ENCODE results near the gene IGFBP7.

IGFBP7 gene

GRCh38 chr4:57098415-57098814, 11.8 kb downstream of the IGFBP7 start:
- no peak for DNase-seq (ENCODE audit: low read depth, low spot score)

- DNase-seq (ENCODE audit: low read depth, low spot score) = no peak
These were observed 12.5 kb downstream of the IGFBP7 start for GRCh38 chr4:57097711-57098110.

GRCh38 chr4:57095956-57096355, 14.2 kb downstream of the IGFBP7 start:
- no peak for DNase-seq (ENCODE audit: low read depth, low spot score)

- DNase-seq (ENCODE audit: low read depth, low spot score) = no peak
These were observed 14.9 kb downstream of the IGFBP7 start for GRCh38 chr4:57095245-57095644.

DNA sequence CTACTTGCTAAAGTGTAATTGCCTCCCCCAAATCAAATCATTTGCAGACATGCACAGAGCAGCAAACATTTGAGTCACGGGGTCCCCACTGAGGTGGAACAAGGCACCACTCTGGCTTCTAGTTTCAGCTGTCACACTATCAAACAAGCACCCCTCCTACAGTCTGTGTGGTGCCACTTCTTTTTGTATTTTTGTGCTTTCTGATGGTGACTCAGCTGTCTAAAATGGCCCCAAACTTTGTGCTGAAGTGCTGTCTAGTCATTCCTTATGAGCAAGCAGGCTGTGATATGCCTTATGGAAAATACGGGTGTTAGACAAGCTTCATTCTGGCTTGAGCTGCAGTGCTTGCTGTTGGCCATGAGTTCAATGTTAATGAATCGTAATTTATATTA, 15.4 kb downstream of the IGFBP7 start:
- no peak for DNase-seq (ENCODE audit: low read depth, low spot score)

GRCh38 chr4:57093845-57094831, 16.0 kb downstream of the IGFBP7 start:
- DNase-seq (ENCODE audit: low read depth, low spot score) = no peak

DNA sequence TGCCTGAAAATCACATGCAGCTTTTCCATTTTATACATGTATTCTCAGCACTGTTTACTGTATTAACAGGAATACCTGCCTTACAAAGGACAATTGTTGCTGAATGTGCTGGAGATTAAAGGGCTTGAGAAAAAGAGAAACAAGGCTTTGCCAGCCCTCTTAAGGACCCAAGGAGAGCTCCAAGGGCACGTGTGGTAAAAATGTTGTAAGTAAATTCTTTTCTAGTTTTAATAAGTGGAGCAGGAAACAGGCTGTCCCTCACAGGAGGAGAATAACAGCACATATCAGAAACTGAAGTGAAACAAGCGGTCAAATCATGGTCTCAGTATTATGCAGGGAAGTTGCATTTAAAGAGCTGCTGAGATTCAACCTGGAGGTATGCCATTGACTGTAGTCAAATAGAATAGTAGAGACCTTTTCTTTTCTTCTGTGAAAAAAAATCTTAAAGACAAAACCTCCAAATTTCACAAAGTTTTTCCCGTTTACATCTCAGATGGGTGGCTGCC, 18.5 kb downstream of the IGFBP7 start:
- DNase-seq (ENCODE audit: low read depth, low spot score) = no peak

DNA sequence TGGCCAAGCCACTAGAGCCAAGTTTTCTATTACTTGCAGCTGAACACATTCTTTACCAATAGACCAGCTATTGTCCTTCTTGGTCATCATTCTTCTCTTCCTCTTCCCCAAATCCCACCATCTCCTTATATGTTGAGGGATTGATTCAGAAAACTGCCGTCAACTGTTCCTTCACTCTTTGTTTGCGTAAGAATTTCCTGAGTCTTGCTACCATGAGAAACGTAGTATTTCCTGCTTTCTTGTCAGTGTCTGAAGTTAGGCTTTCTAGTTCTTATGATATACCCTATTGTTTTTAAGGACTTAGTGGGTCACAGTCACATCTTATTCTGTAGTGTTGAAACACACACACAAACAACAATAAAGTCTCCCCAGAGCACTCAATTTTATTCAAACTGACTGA, 20.1 kb downstream of the IGFBP7 start:
- DNase-seq (ENCODE audit: low read depth, low spot score) = no peak

DNA sequence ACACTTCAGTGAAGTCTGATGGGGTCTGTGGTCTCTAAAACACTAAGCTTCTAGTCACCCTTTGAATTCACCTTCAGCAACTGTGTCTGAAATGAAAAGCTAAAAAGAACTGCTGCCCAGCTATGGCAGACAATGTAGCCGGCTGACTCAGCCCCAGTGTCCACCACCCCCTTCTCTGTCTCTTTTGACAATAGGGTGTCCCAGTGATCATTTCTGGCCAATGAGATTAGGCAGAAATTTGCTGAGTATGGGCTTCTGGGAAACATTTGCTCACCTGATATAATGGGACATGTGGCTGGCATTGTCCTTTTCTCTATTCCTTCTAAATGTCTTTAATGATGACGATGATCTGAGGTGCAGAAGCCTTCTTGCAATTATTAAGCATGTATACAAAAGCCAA, 20.6 kb downstream of the IGFBP7 start:
- DNase-seq (ENCODE audit: low read depth, low spot score) = no peak

- DNase-seq (ENCODE audit: low read depth, low spot score) = no peak
These were observed 24.0 kb downstream of the IGFBP7 start for GRCh38 chr4:57086031-57086723.

DNA sequence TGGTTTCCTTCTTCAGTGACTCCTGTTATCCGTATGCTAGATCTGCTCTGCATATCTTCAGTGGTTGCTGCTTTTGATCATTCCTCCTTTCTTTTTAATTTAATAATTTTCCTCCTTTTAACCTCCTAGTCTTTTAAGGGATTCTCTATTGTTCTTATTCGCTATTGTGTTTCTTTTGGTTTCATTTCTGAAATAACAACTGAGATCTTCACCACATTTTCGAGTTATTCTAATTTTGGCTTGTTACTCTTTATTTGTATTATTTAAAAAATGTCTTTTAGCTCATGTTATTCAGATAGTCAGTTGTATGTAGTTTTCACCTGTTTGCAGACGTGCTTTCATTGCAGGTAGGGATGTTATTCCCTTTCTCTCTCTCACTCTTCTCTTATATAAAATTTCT, 24.9 kb downstream of the IGFBP7 start:
- no peak for DNase-seq (ENCODE audit: low read depth, low spot score)

DNA sequence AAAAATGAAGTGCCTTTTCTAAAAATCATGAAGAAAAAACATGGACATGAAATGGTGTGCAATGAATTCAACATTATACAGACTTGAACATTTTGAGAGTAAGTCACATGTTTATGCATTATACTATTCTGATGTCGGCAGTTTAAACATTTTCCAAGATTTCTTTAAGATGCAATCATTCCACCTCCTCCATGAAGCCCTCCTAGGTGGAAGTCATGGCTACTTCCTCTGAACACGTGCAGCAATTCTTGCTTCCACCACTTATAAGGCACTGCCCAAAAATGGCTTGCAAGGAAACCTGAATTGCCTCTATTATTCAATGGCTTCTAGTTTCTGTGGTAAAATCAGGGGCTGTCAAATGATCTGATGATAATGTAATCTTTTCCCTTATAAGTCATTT, 25.8 kb downstream of the IGFBP7 start:
- DNase-seq (ENCODE audit: low read depth, low spot score) = no peak

- no peak for DNase-seq (ENCODE audit: low read depth, low spot score)
These were observed 27.1 kb downstream of the IGFBP7 start for GRCh38 chr4:57083090-57083489.

DNA sequence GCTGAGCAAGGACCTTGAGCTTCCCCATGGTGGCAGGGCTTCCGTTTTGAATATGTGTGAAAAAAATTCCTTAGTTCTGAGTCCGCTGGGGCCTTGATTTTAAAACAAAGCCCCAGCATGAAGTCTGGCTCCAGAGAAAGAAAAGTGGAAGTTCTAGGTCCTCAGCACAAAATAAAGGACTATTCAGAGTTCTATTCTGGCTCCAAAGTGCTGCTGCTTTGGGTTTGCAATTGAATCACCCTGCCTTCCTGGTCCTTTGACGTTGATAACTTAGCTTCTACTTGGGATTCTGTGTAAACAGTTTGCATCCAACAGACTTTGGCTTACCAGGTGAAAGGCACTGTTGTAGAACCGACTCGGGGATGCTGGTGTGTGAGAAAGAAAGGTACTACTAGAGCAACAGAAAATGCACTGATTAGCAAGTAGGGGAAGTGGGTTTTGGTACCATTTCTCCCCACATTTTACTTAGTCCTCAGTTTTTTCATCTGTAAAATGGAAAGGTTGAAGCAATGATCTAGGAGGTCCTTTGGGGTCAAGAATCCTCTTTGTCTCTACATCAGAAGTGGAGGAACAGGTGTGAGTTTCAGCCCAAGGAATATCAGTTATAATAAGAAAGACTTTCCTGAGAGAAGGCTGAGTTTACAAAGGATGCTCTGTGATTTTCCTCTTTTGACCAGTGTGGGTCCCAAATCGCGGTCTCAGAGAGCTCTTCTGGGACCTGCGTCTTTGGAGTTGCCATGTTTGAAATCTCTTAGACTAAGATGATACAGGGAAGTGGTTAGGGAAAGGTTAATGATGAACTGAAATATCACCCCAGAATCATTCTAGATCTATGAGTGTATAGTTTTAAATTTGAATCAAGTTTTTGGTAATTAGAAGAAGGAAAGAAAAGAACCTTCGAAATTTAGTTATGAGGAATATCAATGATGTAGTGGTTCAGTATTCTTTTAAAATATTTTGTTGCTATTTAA, 28.2 kb downstream of the IGFBP7 start:
- no peak for DNase-seq (ENCODE audit: low read depth, low spot score)

GRCh38 chr4:57080781-57081650, 29.2 kb downstream of the IGFBP7 start:
- DNase-seq (ENCODE audit: low read depth, low spot score) = peak; percentile 73

- no peak for DNase-seq (ENCODE audit: low read depth, low spot score)
These were observed 31.3 kb downstream of the IGFBP7 start for GRCh38 chr4:57078685-57079521.

- DNase-seq (ENCODE audit: low read depth, low spot score) = no peak
These were observed 32.4 kb downstream of the IGFBP7 start for GRCh38 chr4:57077550-57078343.

DNA sequence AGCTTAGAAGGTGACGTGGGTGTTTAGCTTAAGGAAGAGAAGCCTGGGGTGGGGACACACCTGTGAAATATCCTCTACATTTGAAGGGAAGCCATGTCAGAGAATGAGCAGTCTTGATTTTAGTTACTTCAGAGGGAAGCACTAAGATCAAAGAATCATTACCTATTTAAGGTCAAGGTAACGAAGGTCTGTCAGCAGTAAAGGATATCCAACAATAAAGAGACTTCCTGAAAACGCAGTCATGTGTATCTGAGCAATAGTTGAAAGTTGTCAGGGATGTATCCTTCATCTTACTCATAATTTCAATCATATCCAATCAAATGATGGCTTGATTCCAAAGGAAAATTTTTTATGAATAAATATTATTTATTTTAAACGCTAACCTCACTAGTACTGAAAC, 33.5 kb downstream of the IGFBP7 start:
- no peak for DNase-seq (ENCODE audit: low read depth, low spot score)

DNA sequence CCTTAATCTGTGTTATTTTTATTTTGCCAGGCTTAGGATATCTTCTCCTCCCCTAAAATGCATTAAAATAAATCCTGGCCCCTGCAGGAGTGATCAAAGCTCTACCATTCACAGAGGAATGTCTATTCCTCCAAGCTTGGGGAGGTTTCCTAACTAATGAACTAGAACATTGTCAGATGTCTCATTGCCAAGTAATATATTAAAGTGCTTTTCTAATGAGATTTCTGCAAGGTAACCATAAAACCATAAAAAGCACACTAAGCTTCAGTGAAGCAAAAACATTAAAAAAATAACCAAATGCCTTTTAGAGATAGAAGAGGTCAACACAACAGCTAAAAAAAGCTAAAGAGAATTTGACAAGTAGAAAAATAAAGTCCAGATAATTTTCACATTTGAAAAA, 34.8 kb downstream of the IGFBP7 start:
- DNase-seq (ENCODE audit: low read depth, low spot score) = no peak
